ENCODE results near the gene LAMA2.

Gene LAMA2

GRCh38 chr6:129115471-129115870 lies 232.5 kb downstream of the LAMA2 start:
- no peak overlapping the region for H3K4me3 ChIP-seq (ENCODE audit: low read length)
- no peak for DNase-seq (ENCODE audit: low read depth)
- TF ChIP-seq, protein P1, sequence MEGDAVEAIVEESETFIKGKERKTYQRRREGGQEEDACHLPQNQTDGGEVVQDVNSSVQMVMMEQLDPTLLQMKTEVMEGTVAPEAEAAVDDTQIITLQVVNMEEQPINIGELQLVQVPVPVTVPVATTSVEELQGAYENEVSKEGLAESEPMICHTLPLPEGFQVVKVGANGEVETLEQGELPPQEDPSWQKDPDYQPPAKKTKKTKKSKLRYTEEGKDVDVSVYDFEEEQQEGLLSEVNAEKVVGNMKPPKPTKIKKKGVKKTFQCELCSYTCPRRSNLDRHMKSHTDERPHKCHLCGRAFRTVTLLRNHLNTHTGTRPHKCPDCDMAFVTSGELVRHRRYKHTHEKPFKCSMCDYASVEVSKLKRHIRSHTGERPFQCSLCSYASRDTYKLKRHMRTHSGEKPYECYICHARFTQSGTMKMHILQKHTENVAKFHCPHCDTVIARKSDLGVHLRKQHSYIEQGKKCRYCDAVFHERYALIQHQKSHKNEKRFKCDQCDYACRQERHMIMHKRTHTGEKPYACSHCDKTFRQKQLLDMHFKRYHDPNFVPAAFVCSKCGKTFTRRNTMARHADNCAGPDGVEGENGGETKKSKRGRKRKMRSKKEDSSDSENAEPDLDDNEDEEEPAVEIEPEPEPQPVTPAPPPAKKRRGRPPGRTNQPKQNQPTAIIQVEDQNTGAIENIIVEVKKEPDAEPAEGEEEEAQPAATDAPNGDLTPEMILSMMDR (IDR thresholded peaks at IDR 0.05; ENCODE audit: insufficient read depth, low read depth, low read length, missing control alignments) = no peak

GRCh38 chr6:129117355-129117754 lies 234.4 kb downstream of the LAMA2 start:
- TF ChIP-seq, protein P1 (IDR thresholded peaks at IDR 0.05; ENCODE audit: insufficient read depth, low read depth, low read length, missing control alignments) = no peak
- no peak for DNase-seq (ENCODE audit: low read depth)
- H3K4me3 ChIP-seq (ENCODE audit: low read length) = no peak overlapping the region

DNA sequence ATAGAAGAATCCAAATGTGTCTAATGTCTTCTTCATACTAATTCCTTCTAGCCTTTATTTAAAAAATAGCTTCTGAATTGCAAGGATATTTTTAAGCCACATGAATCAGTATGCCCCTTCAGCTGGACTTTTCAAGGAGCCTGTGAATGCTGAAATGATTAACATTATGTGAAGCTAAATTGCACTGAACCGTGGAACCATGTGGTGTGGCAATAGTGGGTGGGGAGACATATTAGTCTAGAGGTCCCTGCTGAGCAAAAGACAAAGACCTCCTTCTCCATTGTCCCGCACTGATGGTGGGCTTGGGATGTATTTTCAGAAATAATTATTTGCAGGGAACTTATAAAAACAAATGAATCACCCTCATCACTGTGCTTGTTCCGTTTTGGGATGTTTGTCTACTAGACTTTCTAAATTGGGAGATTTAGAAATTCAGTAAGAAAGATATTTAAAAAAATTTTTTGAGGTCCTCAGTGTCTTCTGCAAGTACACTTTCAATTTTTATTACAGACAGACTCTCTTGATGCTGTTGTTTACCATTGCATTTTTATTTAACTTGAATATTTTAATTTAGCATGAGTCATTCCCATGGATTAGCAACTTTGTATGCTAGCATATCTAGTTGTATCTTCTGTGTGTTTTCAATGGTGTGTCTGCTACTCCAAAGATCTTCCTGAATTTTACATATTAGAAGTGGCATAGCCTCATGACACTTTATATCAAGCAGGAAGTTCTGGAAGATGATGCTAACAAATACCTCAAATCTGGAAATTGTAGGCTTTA lies 238.1 kb downstream of the LAMA2 start:
- H3K4me3 ChIP-seq (ENCODE audit: low read length) = no peak overlapping the region
- no peak for DNase-seq (ENCODE audit: low read depth)
- TF ChIP-seq, protein P1 (IDR thresholded peaks at IDR 0.05; ENCODE audit: insufficient read depth, low read depth, low read length, missing control alignments) = no peak

GRCh38 chr6:129124347-129124746 lies 241.4 kb downstream of the LAMA2 start:
- TF ChIP-seq, protein P1 (IDR thresholded peaks at IDR 0.05; ENCODE audit: insufficient read depth, low read depth, low read length, missing control alignments) = no peak
- H3K4me3 ChIP-seq (ENCODE audit: low read length) = no peak overlapping the region
- DNase-seq (ENCODE audit: low read depth) = no peak

DNA sequence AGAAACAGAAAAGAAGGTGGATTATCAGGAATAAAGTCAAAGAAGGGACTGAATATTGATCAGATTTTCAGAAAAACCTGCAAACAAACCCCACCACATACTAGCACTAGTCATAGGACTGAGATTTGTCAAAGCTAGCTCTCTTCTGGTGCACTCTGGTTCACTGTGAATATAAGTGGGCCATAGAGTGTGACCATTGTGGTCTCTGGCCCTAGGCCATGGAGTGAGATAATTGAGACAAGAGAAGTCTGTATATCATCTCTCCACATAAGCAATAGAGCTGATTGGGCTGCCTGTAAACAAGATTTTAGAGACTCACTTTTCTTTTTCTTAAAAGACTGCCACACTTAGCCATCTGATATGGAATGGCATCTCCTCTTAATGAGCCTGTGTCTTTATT lies 247.2 kb downstream of the LAMA2 start:
- TF ChIP-seq, protein P1 (IDR thresholded peaks at IDR 0.05; ENCODE audit: insufficient read depth, low read depth, low read length, missing control alignments) = no peak
- DNase-seq (ENCODE audit: low read depth) = no peak
- no peak overlapping the region for H3K4me3 ChIP-seq (ENCODE audit: low read length)

DNA sequence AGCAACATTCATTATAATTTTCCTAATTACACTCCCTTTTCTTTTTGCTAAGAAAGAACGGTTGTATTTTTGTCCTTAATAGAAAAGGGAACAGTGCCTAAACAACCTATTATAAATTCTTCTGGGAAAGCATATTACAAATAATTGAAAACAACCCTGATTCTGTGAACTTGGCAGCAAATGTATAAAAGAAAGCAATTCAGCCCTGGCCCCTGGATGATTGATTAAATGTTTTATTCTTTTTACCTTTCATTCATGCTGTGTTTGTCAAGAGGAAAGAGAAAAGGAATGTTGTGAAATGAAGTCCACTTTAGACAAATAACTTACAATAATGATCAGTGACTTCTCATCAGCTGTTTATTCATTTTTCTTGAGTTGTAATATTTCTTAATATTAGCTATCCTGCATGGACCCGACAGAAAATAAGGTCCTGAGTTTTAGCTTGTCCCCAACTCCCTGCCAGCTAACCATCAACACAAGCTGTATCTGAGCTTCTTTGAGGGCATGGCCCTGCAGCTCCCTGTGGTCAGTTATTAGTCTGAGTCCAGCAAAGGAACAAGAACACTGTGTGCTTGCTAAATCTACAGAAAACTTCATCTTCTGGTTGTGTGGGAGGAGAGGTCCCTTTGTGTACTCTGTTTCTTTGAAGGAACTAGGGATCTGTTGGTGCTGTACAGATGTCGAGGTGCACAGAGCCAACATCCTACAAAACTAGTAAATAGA lies 248.2 kb downstream of the LAMA2 start:
- no peak overlapping the region for H3K4me3 ChIP-seq (ENCODE audit: low read length)
- DNase-seq (ENCODE audit: low read depth) = no peak
- TF ChIP-seq, protein P1 (IDR thresholded peaks at IDR 0.05; ENCODE audit: insufficient read depth, low read depth, low read length, missing control alignments) = no peak

Data from epithelial cell of esophagus (primary cell).